Stimulated activated CD8-positive, alpha-beta memory T cell treated with anti-CD3 and anti-CD28 coated beads, Interleukin-4, amount 100 ng/mL, for 4 hours (primary cell): ENCODE results near the gene WFS1.
A peak's percentile ranks its signal among the peaks of the same experiment; 100 is the strongest.

Experiments used
- DNase-seq, 2 donors: peaks; one replicate each; pipeline ENCODE4 v3.0.0-alpha.2; 2020; ENCODE audit warnings: low read depth in 2 of 2, low spot score in 1 of 2

The WFS1 gene

GRCh38 chr4:6324461-6324998 lies 54.9 kb downstream of the WFS1 start:
- no peak for DNase-seq

GRCh38 chr4:6324999-6325787 lies 55.5 kb downstream of the WFS1 start:
- DNase-seq, result no peak

GRCh38 chr4:6325788-6326290 lies 56.2 kb downstream of the WFS1 start:
- DNase-seq, result no peak

- DNase-seq, result no peak
These were observed 56.8 kb downstream of the WFS1 start for GRCh38 chr4:6326312-6327060.

- DNase-seq, result peak; percentile 48 to 61
These were observed 57.7 kb downstream of the WFS1 start for GRCh38 chr4:6327220-6327917.

- DNase-seq, result no peak
These were observed 58.9 kb downstream of the WFS1 start for GRCh38 chr4:6328526-6328925.

GRCh38 chr4:6329478-6330383 lies 60.1 kb downstream of the WFS1 start:
- no peak for DNase-seq

- DNase-seq, result no peak
These were observed 60.7 kb downstream of the WFS1 start for GRCh38 chr4:6330384-6330767.

- no peak for DNase-seq
These were observed 61.4 kb downstream of the WFS1 start for GRCh38 chr4:6331018-6331417.

GRCh38 chr4:6331468-6331867 lies 61.8 kb downstream of the WFS1 start:
- no peak for DNase-seq

- no peak for DNase-seq
These were observed 62.5 kb downstream of the WFS1 start for GRCh38 chr4:6332042-6332668.

GRCh38 chr4:6332669-6333050 lies 63.0 kb downstream of the WFS1 start:
- no peak for DNase-seq

- no peak for DNase-seq
These were observed 63.9 kb downstream of the WFS1 start for GRCh38 chr4:6333301-6334202.

GRCh38 chr4:6334203-6334887 lies 64.7 kb downstream of the WFS1 start:
- DNase-seq, result no peak

- DNase-seq, result no peak
These were observed 65.5 kb downstream of the WFS1 start for GRCh38 chr4:6335040-6335590.

GRCh38 chr4:6336166-6336565 lies 66.5 kb downstream of the WFS1 start:
- DNase-seq, result no peak

GRCh38 chr4:6337331-6337935 lies 67.8 kb downstream of the WFS1 start:
- DNase-seq, result no peak
